ENCODE data around the gene ZC3H7A.
A peak's percentile ranks its signal among the peaks of the same experiment; 100 is the strongest.

ZC3H7A gene, protein sequence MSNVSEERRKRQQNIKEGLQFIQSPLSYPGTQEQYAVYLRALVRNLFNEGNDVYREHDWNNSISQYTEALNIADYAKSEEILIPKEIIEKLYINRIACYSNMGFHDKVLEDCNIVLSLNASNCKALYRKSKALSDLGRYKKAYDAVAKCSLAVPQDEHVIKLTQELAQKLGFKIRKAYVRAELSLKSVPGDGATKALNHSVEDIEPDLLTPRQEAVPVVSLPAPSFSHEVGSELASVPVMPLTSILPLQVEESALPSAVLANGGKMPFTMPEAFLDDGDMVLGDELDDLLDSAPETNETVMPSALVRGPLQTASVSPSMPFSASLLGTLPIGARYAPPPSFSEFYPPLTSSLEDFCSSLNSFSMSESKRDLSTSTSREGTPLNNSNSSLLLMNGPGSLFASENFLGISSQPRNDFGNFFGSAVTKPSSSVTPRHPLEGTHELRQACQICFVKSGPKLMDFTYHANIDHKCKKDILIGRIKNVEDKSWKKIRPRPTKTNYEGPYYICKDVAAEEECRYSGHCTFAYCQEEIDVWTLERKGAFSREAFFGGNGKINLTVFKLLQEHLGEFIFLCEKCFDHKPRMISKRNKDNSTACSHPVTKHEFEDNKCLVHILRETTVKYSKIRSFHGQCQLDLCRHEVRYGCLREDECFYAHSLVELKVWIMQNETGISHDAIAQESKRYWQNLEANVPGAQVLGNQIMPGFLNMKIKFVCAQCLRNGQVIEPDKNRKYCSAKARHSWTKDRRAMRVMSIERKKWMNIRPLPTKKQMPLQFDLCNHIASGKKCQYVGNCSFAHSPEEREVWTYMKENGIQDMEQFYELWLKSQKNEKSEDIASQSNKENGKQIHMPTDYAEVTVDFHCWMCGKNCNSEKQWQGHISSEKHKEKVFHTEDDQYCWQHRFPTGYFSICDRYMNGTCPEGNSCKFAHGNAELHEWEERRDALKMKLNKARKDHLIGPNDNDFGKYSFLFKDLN

GRCh38 chr16:11797166-11797956, at the start of gene ZC3H7A:
TSS of gene ZC3H7A (minus strand) at chr16:11797258. CDS start at chr16:11782354, 14,904 bp downstream.
- H3K27ac ChIP-seq, result peak within 1 kb of the TSS; percentile 86
- no peak for TF ChIP-seq ZFX (IDR thresholded peaks at IDR 0.05; ENCODE audit: borderline replicate concordance)
- TF ChIP-seq, protein P1, sequence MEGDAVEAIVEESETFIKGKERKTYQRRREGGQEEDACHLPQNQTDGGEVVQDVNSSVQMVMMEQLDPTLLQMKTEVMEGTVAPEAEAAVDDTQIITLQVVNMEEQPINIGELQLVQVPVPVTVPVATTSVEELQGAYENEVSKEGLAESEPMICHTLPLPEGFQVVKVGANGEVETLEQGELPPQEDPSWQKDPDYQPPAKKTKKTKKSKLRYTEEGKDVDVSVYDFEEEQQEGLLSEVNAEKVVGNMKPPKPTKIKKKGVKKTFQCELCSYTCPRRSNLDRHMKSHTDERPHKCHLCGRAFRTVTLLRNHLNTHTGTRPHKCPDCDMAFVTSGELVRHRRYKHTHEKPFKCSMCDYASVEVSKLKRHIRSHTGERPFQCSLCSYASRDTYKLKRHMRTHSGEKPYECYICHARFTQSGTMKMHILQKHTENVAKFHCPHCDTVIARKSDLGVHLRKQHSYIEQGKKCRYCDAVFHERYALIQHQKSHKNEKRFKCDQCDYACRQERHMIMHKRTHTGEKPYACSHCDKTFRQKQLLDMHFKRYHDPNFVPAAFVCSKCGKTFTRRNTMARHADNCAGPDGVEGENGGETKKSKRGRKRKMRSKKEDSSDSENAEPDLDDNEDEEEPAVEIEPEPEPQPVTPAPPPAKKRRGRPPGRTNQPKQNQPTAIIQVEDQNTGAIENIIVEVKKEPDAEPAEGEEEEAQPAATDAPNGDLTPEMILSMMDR (IDR thresholded peaks at IDR 0.05), result peak; percentile 98

- TF ChIP-seq, protein P1 (IDR thresholded peaks at IDR 0.05), result no peak
- TF ChIP-seq ZFX (IDR thresholded peaks at IDR 0.05; ENCODE audit: borderline replicate concordance), result no peak
- H3K27ac ChIP-seq, result no peak overlapping the region
Observed at GRCh38 chr16:11844499-11844898, 47.4 kb upstream of the ZC3H7A start.

DNA sequence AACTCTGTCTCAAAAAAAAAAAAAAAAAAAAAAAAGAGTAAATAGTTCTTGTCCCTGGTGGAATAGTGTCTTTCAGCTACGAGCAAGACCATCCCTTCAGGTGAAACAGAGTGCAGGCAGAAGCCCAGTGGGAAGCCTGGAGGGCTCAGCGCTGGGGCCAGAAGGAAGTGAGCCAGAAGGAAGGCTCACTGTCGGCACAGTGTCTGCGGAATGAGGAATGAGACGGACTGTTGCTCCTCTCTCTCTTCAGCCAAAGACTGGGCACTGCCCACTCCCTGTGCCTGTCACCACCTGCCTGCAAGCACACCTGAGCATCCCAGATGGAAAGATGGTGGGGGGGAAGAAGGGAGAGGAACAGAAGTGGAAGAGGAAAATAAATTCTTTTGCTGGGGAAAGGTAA, 46.8 kb upstream of the ZC3H7A start:
- H3K27ac ChIP-seq, result no peak overlapping the region
- TF ChIP-seq ZFX (IDR thresholded peaks at IDR 0.05; ENCODE audit: borderline replicate concordance), result no peak
- TF ChIP-seq, protein P1 (IDR thresholded peaks at IDR 0.05), result no peak

GRCh38 chr16:11843206-11843605, 46.1 kb upstream of the ZC3H7A start:
- no peak overlapping the region for H3K27ac ChIP-seq
- no peak for TF ChIP-seq ZFX (IDR thresholded peaks at IDR 0.05; ENCODE audit: borderline replicate concordance)

DNA sequence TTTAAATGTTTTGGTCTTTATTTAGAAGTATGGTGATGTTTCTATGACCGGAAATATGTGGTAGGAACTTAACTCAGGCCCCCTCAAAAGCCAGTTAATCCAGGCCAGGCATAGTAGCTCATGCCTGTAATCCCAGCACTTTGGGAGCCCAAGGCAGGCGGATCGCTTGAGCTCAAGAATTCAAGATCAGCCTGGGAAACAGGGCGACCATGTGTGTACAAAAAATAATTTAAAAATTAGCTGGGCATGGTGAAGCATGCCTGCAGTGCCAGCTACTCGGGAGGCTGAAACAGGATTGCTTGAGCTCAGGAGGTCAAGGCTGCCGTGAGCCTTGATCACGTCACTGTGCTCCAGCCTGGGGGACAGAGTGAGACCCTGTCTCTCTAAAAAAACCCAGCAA, 44.0 kb upstream of the ZC3H7A start:
- TF ChIP-seq, protein P1 (IDR thresholded peaks at IDR 0.05), result no peak
- TF ChIP-seq ZFX (IDR thresholded peaks at IDR 0.05; ENCODE audit: borderline replicate concordance), result no peak
- H3K27ac ChIP-seq, result no peak overlapping the region

DNA sequence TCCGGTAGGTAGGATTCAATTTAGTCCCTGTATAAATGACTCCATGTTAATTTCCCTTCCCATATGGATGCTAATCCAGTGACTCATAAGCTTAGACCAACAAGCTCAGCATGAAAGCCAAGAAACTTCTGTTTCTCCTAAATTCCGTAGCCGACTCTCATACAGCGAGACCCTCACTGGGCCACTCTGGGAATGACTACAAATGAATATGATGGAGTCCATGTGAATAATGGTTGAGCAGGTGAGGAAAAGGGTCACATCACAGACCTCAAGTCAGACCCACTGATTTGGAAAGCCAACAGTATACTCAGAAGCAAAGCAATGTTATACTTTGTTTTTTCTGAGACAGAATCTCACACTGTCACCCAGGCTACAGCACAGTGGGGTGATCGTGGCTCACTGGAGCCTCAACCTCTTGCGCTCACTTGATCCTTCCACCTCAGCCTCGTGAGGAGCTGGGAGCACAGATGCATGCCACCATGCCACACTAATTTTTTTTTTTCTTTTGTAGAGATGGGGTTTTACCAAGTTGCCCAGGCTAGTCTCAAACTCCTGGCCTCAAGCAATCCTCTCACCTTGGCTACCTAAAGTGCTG, 39.7 kb upstream of the ZC3H7A start:
- H3K27ac ChIP-seq, result no peak overlapping the region
- TF ChIP-seq ZFX (IDR thresholded peaks at IDR 0.05; ENCODE audit: borderline replicate concordance), result no peak
- TF ChIP-seq, protein P1 (IDR thresholded peaks at IDR 0.05), result no peak

Data from 22Rv1 (cell line).